NCI-H146 (cell line): ENCODE data around the gene RBM10.

Experiments used
- DNase-seq: peaks from one replicate; lab custom pipeline; 2025; lab: John Stamatoyannopoulos, UW

Gene RBM10

DNA sequence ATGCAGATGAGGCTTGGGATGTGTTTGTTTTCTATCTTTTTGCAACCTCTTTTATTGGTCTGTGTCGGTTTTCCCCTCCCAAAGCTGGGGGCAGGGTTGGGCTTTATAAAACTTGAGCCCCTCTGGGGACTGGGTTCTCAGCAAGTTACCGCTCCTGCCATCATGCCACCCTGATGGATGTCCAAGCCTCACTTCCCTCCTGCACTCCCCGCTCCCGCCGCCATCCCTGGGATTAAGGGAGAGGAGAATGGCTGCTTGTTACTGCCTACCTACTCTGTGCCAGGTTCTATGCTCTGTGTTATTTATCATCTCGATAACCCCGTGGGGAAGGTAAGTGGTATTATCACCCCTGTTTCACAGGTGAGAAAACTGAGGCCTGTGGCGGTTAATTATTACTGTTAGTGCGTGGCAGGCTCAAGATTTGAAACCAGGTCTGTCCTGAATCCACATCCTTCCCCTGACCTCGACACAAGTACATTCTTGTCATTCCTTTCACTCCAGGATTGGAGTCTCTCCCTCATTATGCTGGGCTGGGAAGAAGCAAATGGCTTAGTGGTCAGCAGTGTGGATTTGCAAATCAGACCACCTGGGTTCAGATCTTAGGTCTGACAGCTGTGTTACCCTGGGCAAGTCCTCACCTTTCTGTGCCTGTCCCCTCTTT lies 53.1 kb downstream of the RBM10 start:
- no peak for DNase-seq

DNA sequence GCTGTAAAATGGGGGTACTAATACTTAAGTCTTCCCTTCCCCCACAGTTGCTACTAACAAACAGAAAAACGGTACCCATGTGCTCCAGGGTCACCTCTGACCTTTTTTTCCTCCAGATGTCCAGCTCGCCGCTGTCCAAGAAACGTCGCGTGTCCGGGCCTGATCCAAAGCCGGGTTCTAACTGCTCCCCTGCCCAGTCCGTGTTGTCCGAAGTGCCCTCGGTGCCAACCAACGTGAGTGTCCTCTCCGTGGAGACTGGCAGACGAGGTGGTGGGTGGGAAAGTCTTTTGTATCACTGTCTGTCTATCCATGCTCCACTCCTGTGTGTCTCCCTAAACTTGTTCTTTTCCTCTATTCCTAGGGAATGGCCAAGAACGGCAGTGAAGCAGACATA lies 53.7 kb downstream of the RBM10 start:
- DNase-seq, result no peak

DNA sequence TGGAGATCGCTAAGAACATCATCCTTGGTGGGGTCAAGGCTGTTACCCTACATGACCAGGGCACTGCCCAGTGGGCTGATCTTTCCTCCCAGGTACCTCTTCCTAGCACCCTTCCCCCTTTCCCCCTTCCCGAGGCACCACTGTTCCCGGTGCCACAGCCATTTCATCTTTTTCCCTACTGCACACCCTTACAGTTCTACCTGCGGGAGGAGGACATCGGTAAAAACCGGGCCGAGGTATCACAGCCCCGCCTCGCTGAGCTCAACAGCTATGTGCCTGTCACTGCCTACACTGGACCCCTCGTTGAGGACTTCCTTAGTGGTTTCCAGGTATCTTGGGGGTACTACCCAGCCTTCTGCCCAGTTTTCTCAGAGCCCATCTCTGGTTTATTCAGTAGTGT lies 54.3 kb downstream of the RBM10 start:
- DNase-seq, result no peak

DNA sequence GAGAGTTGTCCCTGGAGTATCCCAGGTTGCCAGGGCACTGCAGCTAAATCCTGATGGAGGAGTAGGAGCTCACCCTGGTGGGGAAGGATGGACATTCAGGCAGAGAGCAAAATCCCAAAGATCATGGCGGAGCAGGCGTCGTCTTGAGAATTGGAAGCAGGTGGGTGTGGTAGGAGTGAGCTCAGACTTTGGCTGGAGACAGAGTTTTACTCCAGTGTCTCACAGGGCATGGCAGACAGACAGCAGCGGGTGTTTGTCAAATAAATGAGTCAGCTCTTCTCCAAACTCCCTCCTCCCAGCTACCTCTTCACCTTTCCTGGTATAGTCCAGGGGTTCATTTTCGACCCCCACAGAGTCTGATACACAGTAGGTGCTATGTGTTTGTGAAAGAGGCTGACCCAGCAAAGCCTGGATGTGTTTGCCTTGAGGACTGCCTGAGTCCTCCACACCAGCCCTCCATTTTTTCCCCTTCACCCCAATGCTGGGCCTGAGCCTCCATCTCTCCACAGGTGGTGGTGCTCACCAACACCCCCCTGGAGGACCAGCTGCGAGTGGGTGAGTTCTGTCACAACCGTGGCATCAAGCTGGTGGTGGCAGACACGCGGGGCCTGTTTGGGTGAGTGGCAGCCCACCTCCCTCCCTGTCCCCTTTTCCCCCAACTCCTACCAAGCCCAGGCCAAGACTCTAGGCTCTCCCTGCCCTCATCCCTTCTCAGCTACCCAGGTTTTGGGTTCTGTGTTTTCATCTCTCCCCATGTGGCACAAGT lies 55.5 kb downstream of the RBM10 start:
- DNase-seq, result no peak

DNA sequence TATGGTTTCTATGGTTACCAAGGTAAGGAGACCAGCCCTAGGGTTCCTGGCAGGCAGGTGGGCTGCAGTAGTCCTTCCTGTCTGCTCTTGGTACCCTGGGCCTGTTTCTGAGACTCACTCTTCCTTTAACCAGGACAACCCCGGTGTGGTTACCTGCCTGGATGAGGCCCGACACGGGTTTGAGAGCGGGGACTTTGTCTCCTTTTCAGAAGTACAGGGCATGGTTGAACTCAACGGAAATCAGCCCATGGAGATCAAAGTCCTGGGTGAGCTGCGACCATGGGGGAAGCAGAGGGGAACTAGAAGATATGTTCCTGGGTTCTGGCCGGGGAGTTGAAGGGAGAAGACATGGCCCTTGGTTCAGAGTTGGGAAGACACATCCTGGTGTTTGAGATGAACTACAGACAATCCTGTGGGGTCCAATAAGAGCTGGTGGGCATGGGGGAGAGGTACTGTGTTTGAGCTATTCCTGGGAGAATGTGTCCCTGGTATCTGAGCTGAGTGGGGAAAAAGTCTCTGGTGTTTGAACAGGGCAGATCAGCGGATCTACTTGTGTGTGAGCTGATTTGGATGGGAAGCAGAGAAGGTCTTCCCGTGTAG lies 56.4 kb downstream of the RBM10 start:
- no peak for DNase-seq

DNA sequence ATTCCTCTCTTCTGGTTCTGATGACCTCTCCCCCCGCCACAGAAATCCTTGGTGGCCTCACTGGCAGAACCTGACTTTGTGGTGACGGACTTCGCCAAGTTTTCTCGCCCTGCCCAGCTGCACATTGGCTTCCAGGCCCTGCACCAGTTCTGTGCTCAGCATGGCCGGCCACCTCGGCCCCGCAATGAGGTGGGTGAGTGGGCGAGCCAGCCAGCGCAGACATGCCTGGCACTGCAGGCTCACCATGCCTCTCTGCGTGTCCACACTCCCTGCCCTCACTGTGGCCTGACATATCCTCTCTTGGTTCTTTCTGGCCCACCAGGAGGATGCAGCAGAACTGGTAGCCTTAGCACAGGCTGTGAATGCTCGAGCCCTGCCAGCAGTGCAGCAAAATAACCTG lies 57.3 kb downstream of the RBM10 start:
- no peak for DNase-seq

DNA sequence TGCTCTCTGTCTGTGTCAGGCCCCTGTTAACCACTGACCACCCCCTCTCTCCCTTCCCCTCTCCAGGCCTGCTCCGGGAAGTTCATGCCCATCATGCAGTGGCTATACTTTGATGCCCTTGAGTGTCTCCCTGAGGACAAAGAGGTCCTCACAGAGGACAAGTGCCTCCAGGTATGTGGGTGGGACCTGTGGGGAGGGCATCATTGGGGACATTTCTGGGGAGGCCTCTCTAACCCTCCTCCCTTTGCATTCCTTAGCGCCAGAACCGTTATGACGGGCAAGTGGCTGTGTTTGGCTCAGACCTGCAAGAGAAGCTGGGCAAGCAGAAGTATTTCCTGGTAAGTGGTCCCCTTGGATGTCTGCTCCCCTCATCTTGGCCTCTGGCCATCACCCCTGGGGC lies 57.9 kb downstream of the RBM10 start:
- DNase-seq, result no peak

DNA sequence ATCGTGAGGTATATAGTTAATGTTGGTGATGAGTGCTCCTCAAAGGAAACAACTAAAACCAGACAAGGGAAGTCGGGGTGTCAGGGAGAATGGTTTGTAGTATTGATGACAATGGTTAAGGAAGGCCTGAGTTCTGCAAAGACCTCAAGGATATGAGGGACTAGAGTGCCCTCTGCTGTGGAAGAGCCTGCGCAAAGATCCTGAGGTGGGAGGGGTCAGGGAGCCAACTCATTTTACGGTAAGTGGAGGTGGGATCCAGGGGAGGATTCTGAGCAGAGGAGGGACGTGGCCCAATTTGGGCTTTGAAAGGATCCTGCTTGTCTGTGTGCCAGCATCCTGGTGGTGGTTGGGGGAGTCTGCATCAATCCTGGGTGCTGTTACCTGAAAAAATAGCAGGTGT lies 59.9 kb downstream of the RBM10 start:
- DNase-seq, result no peak

DNA sequence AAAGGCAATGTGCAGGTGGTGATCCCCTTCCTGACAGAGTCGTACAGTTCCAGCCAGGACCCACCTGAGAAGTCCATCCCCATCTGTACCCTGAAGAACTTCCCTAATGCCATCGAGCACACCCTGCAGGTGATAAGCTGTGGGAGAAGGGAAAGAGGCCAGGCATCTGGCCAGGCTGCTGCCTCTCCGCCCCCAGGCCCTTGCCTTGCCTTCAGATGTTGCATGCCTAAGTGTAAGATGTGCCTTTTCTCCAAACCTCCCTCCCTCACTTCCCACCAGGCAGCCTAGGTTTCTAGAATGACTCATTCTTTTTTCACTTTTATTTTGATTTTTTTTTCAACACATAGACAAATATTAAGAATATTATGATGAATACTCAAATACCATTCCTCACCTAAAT lies 61.3 kb downstream of the RBM10 start:
- no peak for DNase-seq

DNA sequence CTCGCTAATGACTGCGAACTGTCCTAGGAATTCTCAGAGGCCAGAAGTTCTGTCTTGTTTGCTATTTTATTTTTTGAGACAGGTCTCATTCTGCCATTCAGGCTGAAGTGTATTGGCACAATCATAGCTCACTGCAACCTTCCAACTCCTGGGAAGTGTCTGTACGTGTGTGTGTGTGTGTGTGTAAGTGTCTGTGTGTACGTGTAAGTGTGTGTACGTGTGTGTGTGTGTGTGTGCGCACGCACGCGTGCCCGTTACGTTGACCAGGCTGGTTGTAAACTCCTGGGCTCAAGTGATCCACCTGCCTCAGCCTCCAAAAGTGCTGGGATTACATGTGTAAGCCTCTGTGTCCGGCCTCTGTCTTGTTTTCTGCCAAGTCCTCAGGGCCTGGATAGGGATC lies 63.1 kb downstream of the RBM10 start:
- DNase-seq, result no peak

DNA sequence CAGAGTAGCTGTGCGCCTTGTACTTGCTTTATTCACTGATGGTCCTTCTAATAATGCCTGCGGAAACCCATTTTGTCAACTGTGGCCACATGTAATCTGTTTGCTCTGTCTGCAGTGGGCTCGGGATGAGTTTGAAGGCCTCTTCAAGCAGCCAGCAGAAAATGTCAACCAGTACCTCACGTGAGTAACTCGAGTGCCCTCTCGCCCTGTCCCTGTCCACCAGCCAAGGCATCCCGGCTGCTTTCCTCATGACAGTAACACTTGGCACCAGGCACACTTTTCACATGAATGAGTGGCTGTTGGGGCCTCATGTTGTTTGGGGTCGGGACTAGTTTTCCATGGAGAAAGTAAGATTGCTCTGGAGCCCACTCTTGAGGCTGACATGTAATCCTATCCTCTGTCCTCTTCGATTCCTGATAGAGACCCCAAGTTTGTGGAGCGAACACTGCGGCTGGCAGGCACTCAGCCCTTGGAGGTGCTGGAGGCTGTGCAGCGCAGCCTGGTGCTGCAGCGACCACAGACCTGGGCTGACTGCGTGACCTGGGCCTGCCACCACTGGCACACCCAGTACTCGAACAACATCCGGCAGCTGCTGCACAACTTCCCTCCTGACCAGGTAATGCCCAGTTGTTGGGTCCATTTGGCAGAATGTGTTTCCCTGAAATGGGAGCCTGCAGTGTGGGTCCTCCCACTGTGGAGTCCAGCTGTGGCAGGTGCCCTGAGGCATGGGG lies 64.7 kb downstream of the RBM10 start:
- DNase-seq, result no peak

DNA sequence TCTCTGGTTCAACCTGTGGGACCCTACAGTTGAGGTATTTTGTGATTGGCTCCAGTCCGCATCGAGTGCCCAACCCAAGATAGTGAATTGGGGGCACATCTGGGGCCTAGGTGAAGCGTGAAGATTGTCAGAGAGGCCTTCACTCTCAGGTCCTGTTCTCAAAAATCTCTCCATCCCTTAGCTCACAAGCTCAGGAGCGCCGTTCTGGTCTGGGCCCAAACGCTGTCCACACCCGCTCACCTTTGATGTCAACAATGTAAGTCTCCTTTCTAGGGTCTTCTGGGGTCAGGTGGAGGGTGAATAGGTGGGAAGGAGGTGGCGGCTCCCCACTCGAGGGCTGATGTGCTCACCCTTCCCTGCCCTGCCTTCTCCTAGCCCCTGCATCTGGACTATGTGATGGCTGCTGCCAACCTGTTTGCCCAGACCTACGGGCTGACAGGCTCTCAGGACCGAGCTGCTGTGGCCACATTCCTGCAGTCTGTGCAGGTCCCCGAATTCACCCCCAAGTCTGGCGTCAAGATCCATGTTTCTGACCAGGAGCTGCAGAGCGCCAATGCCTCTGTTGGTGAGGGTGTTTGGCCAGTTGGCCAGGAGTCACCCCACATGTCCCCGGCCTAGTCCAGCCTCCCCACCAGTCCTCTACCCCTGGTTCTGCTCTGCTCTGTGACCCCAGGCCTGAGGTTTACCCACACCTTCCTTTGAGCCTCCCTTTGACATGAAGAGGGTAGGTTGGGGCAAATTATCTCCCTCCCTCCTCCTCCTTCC lies 65.8 kb downstream of the RBM10 start:
- no peak for DNase-seq

DNA sequence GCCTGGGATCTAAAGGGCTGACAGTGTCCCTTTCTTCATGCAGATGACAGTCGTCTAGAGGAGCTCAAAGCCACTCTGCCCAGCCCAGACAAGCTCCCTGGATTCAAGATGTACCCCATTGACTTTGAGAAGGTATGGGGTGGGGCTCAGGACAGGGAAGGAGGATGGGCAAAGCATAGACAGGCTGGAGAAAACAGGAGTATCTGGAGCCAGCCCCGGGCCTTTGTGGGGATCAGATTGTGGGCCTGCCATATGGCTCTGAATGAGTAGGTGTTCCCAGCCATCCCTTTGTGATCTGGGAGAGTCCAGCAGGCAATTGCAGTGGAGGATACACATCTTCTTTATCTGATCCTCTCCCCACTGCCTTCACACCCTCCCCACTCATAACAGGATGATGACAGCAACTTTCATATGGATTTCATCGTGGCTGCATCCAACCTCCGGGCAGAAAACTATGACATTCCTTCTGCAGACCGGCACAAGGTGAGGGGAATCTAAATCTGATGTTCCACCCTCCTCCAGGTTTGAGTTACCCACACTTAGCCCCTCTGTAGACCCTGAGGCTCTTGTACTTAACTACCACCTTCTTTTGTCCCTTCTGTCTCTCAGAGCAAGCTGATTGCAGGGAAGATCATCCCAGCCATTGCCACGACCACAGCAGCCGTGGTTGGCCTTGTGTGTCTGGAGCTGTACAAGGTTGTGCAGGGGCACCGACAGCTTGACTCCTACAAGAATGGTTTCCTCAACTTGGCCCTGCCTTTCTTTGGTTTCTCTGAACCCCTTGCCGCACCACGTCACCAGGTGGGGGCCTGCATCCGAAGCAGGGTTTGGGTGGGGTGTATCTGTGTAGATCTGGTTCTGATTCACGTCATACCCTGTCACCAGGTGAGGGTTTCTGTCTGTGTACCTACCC lies 67.6 kb downstream of the RBM10 start:
- no peak for DNase-seq

DNA sequence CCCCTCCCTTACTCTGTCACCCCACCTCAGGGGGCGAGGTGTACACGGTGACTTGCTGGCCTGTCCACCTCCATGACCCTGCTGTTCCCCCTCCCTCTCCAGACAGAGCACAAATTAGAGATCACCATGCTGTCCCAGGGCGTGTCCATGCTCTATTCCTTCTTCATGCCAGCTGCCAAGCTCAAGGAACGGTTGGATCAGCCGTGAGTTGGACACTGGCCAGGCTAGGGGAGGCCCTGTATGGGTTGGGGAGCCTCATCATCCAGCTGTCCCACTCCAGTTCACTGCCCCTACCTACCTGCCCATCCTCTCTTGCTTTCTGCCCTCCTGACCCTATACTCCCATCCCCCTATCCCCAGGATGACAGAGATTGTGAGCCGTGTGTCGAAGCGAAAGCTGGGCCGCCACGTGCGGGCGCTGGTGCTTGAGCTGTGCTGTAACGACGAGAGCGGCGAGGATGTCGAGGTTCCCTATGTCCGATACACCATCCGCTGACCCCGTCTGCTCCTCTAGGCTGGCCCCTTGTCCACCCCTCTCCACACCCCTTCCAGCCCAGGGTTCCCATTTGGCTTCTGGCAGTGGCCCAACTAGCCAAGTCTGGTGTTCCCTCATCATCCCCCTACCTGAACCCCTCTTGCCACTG lies 69.5 kb downstream of the RBM10 start:
- DNase-seq, result no peak

DNA sequence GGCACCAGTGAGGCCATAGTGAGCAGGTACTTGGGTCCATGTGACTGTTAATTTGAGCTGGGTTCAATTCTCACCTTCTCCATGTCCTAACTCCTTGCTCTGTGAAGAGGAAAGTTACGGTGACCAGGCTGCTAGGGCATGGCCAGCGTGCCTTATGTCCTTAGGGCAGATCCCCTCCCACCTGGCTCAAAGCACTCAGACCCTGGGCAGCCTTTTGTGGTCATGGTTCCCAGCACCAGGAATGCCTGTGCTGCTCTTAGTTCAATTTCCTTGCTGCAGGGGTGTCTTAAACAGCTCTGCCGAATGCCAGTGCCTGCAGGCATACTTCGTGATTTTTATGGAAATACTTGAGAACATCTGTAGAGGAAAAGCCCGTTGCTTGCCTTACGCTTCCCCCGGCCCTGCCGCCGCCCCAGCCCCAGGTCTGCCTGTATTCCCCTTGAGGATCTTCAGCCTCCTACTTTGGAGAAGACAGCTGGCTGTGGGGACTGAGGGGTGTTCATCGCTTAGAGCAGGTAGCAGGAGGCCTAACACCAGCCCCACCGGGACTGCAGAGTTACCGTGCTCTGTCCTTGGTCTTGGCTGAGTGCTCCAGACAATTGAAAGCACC lies 70.4 kb downstream of the RBM10 start:
- DNase-seq, result no peak

DNA sequence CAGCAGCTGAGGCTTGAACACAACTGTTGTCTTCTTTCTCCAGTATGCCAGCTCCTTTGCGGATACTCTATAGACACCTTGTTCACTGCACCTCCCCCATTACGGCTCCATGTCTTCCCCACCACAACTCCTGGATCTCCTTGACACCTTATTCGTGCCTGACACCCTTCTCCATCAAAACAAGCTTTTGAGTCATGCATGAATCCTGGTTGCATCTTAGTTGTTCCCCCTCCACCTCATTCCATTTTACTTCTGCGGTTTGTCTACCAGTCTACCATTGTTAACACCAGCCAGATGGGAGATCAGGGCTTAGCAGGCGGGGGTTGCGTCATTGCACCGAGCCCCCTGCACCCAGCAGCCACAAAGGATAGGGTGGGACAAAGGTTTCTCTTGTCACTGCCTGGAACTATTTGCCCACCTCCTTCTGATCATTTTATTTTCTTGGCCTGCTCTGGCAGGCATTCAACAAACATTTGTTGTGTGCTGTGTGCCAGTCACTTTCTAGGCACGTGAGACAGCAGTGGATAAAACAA lies 71.4 kb downstream of the RBM10 start:
- DNase-seq, result no peak

DNA sequence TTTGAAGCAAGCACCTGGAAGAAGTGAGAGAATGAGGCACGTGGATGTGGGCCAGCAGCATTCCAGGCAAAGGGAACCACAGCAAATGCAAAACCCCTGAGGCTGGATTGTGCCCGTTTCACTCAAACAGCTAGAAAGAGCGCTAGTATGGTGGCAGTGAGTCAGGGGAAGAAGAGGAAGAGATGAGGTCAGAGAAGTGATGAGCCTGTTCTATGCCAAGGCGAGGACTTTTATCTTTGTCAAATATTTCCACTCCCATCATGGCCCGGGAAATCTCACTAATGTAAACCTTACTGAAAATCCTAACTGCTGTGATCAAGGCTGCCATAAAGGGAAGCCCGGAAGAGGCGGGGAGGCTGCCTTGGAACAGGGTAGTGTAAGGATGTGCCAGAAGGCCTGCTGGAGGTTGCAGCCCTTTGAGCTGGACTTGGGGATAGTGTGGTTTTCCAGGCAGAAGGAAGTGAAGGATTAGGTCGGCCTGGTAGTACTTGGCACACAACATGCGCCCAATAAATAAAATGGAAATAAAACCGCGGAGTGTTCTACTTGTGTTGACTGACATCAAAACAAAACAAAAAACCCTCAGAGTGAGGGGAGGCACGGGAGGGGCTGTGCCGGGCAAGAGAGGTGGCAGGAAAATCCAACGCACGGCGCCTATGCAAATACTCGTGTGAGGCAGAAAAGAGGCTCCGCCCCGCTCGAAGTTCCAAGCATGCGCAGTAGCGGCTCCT lies 72.3 kb downstream of the RBM10 start:
- DNase-seq, result no peak

DNA sequence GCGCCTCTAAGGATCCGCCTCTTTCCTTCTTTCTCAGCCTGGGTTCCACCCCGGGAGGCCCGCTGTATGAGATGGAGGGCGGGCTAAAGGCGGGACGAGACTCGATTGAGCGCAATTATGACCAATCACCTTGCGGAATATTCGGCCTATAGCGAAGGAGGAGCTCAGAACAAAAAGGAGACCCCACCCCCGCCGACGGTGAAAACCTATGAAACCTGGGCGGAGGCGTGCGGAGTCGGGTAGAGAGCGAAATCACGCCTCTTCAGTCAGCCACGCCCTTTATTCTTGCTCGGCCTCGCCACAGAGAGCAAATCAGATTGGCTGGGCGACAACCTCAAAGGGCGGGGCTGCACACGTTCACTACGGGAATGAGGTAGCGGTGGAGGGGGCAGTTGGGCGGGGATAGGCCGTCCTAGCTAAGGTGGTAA lies 72.8 kb downstream of the RBM10 start:
- peak; percentile 99 for DNase-seq
